ENCODE results near the gene APBB1. TPM values are rescaled to one million over a fixed set of nuclear protein-coding genes. Genes with fewer than 3 reads are reported as not detected.
A peak's percentile ranks its signal among the peaks of the same experiment; 100 is the strongest.

Gene APBB1
- 5.2 and 6.3 TPM in 2 replicates for total RNA-seq (2014; rRNA removed; shearing (Covaris generic))

DNA sequence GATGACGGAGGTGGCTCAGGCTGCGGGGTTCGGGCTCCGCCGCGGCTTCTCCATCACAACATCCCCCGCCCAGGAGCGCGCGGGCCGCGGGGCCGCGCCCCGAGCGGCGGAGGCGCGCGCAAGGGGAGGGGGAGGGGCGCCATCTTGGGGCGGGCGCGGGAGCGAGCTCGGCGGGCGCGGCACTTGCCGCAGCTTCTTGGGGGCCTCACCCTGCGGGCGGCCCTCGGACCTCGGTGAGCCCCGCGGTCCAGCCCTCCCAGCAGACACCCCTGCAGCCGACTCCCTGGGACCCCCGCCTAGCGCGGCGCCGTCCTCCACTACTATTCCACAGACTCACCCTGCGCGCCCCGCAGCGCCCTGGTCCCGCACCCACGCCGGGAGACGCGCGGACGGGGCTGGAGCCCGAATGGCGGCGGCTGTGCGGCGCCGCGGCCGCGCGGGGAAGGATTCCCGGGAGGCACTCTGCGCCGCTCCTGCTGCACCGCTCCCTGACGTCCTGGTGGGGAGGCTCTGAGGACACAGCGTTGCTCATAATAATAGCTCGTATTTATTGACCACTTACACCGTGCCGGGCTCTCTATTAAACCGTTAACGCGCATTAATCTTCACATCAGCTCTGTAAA, at the start of gene APBB1:
APBB1 (minus strand) TSS at position 86 of the 623 bp plus-strand sequence. CDS start 7,747 bp downstream, outside the sequence.
- DNase-seq (ENCODE audit: low spot score), result no peak

DNA sequence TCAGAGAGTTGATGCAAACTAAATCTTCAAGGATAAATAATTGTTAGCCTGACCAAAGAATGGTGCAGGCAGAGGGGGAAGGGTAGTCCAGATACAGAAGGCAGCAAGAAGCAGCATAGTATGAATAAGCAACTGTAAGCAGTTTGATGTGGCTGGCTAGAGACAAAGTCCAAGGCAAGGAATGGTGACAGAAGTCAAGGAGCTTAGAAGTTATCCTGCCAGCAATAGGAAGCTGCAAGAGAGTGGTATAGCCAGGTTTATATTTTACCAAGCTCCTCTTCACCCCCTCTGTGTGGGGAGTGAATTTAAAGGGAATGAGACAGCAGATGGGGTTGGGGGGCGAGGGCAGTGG, 40.2 kb upstream of the APBB1 start:
- no peak for DNase-seq (ENCODE audit: low spot score)

DNA sequence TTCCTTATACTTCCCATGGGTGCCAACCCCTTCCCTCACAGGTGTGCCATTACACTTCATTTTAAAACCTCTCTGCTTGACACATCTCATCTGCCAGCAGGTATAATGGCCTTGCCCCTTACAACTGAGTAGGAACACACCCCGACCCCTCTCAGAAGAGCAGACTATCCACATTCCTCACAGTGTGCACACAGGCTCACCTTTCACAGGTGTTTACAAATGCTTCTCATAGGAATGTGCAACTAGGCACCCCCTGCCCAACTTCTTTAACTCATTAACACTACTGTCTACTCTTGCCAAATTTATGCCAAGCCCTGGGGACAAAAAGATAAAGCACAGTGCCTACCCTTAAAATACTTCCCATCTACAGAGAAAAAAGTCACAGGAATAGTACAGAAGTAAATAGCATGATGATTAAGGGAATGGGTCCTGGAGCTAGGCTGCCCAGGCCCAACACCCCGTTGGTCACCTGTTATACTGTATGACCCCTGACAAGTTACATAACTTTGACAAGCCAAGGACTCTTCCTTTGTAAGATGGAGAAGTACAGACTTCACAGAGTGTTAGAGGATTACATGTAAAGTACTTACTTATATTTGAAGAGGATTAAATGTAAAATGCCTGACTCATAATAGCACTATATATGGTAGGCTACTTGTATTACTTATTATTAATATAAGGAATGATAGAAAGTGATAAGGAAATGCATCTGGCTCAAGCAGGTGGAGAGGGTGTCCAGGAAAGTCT, 39.6 kb upstream of the APBB1 start:
- no peak for DNase-seq (ENCODE audit: low spot score)

DNA sequence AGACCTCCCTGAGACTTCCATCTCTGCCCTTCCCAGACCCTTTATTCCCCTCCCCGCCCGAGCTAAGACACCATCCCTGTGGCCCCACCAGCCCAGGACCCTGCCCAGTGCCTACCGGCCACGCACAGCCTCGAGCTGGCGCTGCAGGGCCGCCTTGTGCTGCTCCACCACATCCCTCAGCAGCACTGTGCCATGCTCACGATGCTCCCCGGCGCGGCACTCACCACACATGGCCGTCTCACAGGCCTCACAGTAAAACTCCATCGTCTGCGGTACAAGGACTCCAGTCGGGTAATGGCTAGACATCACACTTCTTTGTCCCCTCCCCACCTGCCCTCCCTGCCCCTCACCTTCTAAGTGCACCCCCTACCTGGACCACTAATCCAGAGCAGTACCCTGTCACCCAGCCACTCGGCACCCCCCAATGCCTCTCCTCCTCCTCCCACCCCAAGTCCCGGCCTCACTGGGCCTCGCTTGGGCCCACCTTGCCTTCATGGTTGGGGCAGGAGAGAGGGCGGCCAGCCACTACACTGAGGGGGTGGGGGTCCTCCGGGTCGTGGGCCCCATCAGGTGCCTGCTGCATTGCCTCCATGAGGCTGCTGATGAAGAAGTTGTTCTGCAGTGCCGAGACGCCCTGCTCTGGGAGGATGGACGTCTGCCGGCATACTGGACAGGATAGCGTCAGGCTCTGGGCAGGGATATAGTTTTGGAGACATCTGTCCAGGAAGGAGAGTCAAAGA, 38.9 kb upstream of the APBB1 start:
- no peak for DNase-seq (ENCODE audit: low spot score)

DNA sequence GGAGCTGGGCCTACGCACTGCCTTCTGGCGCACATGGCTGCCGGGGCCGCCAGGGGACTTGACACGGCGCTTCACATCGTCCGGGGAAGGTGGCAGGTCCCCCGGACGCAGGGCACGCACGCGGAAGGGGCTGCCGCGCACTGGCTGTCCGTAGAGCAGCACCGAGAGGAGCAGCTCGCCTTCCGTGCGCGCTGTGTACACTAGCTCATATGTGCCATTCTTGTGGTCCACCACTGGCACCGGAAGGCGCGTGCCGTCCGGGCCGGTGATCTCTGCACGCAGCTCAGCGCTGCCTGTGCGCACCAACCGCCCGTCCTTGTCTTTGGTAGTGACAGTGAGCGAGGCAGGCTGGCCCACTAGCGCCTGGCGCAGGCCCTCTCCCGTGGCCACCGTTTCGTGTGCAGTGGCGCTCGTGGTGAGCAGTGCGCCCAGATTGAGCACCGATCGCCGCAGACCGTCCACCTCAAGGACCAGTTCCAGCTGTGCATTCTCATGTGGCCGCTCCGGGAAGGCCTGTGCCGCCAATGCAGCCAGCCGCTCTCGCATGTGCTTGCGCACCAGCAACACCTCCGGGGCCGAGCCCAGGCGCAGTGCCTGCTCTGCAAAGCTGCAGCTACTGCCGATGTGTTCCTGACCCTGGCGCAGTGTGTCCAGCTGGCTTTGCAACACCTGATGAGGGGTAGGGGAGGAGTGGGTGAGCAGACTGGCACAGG, 37.6 kb upstream of the APBB1 start:
- no peak for DNase-seq (ENCODE audit: low spot score)

DNA sequence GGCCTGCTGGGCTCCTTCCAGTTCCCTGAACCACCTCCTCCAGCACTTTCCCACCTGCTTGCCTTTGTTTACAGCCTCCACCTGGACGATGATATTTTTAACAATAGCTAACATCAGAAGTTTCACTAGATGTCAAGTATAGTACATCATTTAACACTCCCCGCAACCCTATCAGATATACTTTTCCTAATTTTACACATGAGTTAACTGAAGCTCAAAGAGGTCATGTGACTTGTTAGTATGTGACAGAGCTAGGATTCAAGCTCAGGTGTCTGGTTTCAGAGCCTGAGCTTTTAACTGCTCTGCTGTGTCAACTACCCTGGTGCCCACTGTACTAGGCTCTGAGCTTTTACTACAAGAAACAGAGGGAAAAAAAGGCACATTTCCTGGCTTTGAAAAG, 36.2 kb upstream of the APBB1 start:
- no peak for DNase-seq (ENCODE audit: low spot score)

DNA sequence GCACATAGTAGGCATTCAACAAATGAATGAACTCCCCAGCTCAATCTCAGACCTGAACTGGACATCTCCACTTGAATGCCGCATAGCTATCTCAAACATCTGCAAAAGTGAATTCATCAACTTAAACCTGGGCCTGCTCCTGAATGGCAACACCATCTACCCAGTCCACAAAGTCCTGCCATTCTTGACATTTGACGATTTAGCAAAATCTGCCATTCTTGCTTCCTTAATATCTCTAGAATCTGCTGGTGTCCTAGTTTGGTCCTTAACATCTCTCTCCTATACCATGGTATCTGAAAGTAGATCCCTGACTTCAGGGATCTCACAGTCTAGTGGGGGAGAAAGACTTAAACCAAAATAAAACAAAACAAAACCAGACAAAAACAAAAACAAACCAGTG, 34.3 kb upstream of the APBB1 start:
- no peak for DNase-seq (ENCODE audit: low spot score)

DNA sequence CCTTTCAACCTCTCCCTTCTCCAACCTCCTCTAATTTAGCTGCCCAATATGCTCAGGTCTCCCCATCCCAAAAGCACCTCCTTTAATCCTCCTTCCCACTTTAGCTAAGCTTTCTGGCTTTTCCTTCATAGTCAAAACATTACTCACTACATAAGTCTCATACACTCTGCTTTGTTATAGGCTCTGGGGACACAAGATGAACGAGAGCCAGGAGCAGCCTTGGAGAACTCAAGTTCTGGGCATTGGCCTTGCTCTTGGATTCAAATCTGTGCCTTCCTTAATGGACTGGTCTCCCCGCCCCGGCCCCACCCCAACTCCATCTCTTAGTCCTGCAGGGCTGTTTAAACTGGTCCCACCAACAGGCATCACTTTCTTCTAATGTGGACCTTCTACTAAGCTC, 33.3 kb upstream of the APBB1 start:
- DNase-seq (ENCODE audit: low spot score), result no peak

DNA sequence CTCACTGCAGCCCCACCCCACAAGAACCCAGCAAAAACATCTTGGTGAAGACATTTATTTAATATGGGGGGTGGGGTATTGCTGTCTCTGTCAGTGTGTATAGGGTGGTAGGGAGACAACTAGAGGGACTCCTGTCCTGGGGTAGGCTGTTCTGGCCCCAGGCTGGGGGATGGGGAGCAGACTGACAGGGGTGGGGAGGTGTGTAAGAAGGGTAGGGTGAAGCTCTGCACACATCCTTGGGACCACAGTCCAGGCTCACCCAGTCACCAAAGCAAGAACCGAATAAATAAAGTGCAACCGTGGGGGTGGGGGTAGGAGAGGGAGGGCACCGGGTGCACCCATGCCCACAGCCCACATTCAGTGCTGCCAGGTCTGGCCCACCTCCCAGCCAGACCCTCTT, 29.7 kb upstream of the APBB1 start:
- no peak for DNase-seq (ENCODE audit: low spot score)

DNA sequence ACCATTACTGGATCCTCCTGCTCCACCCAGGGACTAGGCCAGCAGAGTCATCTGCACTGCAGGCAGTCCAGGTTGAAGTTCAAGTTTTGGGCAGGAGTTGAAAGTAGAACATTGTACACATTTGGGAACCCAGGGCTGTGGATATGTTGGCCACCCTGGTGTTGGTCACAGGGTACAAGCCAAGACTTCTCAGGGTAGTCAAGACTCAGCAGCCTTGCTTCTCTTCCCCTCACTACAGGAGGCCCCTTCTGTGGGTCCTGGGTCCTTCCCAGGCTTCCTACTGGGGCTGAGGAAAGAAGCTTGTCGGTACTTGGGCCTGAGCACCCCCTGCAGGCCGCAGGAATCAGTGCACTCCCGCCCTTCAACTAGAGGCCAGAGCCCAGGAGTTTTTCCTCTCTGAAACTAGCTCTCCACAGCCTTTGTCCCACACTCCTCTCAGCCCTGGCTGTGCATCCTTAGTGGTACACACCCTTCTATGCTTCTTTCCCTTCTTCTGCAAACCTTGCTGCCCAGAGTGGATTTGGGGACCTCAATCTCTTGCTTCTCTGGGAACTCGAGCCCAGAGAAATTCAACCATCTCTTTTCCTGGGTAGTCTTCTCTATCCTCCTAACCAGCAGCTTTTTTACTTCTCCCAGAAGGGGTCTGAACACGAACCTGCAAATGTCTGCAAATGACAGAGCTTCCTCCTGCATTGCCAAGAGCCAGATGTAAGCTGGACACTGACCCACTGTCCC, 24.5 kb upstream of the APBB1 start:
- peak; percentile 53 for DNase-seq (ENCODE audit: low spot score)

DNA sequence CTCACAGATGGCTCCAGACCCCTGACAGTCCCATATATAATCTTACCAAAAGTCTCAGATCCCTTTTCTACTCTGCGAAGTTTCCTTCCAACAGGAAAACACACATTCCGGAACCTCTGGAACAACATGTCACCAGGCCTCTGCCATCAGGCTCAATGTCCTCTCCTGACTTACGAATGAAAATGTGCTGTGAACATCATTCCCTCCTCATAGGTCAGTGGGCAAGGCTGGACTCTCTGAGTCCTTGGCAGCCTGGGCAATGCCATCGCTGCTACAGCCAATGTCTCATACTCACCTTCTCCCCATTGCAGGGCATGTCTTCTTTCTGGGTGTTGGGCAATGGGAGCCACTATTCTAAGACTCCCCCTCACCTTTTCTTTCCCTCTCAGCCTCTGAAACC, 23.5 kb upstream of the APBB1 start:
- DNase-seq (ENCODE audit: low spot score), result no peak

DNA sequence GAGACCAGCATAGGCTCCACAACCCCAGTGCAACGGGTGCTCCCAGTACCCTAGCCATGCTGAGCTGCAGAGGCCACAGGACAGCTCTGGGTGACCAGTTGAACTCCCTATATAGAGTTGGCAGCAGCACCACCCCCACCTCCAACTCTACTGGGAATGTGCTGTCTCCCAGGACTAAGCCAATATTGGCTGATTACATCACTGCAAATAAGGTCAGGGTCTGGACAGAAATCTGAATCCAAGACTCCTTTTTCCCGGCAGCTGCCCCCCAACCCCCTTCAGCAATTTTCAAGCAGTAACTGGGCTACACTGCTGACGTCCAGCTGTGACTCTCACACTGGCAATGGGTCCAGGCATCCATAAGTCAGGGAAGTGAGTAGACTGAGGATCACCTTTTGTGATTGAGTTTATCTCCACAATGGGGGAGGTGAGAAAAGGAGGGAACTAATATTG, 22.0 kb upstream of the APBB1 start, which contains the start of gene HPX:
HPX (minus strand) TSS at position 82 of the 453 bp plus-strand sequence; CDS start at position 58, 24 bp downstream.
- DNase-seq (ENCODE audit: low spot score), result no peak

DNA sequence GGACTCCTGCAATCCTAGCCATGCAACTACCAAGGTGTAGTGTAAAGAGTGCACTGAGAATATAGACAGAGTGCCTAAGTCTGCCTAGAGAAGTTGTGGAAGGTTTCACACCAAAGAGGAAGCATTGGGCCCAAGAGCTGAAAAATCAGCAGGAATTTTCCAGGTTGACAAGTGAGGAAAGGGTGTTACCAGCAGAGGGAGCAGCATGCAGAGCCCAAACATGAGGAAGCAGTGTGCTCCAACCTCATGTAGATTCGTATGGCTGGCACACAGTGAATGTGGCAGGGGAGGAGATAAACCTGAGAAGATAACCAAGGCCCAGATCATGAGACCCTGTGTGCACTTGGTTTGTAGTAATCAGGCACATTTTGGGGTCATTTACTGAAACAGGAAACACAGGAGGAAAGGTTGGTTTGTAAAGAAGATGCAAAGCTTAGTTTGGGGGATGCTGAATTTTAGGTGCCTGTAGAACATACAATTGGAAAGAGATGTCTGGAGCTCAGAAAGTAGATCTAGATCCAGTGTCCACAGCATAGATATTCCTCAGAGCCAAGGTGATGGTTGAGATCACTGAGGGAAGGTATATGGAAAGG, 20.2 kb upstream of the APBB1 start:
- peak; percentile 51 for DNase-seq (ENCODE audit: low spot score)

DNA sequence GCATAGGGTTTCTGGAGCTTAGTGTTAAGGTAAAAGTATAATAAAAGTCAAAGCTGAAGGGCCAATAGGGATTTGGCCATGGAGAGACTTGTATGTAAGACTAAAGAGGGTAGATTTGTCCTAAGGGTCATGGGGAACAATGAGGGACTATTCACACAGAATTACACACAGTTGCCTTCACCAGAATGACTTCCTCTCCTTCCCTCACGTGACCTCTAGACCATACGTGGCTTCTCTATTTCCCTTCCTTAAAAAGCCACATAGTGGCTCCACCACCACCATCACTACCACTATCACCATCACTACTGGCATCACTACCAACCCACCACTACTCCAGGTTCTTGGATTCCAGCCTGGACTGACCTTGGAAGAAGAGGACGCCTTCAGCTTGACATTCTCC, 19.1 kb upstream of the APBB1 start:
- DNase-seq (ENCODE audit: low spot score), result no peak

DNA sequence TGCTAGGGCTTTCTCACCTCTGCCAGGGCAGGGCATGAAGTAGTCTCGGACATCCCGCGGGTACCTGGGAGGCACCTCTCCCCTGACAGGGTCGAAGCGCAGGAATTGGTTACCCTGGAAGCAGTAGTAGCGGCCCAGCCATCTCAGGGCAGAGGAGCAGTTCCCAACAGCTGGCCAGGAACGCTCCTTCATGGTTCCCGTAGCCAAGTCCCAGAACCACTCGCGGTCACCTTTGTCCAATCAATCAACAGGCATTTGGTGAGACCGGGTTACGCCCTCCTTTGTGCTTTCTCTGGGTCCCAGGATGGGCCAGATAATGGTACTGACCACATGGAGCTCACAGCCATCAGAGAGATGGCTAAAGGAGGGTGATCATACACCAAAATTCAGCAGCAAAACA, 18.5 kb upstream of the APBB1 start:
- DNase-seq (ENCODE audit: low spot score), result no peak

DNA sequence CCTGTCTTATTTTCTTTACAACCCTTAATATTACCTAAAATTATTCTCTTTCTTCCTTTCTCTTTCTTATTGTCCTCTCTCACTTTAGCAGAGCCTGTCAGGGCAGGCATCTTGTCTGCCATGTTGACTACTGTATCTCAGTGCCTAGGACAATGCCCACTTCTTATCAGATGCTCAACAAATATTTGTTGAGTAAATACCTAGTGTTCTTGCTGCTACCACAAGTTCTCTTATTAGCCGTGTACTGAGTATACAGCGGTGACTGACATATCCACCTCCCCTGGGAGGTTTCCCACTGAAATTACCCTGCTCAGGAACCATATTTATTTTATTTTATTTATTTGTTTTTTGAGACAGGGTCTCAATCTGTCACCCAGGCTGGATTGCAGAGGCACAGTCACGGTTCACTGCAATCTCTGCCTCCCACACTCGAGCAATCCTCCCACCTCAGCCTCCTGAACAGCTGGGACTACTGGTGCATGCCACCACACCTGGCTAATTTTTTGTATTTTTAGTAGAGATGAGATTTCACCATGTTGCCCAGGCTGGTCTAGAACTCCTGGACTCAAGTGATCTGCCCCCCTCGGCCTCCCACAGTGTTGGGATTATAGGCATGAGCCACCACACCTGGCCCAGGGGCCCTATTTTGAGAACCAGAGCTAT, 15.2 kb upstream of the APBB1 start:
- no peak for DNase-seq (ENCODE audit: low spot score)

DNA sequence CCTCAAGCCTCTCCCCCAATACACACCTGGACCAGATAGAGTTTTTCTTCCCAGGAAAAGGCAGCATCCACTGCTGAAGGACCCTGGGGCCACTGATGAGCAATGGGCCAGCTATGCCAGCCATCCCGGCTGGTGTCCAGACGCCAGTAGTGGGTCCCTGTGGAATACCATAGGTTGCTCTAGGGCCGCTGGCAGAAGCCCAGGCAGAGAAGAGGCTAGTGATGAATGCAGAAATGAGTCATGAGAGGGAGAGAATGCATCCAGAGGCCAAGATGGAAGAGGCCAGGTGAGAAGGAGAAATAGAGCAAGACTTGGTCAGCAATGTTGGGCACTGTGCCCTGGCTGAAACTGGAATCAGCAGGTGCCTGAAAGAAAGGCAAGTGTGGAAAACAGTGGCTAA, 13.0 kb upstream of the APBB1 start:
- peak; percentile 53 for DNase-seq (ENCODE audit: low spot score)

DNA sequence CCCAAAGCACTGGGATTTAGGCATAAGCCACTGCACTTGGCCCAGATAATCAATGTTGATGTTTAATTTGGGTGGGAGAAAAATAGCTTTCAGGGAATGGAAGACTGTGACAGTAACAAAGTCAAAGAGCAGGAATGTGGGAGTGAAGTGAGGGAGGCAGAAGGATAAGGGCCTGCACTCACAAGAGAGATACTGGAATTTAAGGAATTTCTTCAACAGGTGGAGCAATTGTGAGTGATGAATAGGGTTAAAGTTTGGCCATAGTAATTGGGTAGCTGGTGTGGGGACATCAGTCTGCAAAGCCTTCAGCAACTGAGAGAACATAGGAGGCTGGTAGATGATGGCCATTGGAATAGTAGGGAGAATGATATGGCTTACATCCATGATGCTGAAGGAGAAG, 8.6 kb upstream of the APBB1 start:
- no peak for DNase-seq (ENCODE audit: low spot score)

DNA sequence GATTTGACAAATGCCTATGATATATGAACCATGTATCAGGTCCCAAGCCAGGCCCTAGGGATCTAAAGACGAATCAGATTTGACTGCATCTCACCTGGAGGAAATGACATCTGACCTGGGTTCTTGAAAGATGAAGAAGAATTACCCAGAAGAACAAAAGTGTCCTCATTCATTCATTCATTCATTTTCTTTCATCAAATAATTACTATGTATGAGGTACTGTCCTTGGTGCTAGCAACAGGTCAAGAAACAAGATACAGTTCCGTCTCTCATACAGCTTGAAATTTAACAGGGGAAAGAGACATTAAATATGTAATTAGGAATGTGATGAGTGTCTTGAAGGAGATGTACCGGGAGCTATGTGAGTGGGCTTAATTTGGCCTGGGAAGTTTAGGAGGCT, 1.8 kb upstream of the APBB1 start:
- no peak for DNase-seq (ENCODE audit: low spot score)

DNA sequence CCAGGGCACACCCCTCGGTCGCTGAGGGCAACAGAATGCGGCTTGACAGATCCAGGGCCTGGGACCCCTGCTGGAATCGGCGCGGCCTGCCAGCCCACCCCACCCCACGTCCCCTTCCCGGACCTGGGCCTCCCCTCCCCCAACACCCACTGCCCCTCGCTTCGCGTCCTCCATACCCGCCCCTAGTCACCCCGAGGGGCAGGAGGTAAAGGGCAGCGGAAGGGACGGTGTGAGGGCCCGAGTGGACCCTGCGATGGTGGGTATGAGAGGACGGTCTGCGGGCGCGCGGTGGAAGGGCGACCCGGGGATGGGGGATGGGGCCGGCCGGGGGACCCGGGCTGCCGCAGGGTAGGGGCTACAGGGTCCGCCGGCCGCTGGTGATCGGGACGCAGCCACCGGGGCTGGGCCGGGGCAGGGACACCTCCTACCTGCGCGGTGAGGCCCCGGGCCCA, 311 bp downstream of the APBB1 start:
- DNase-seq (ENCODE audit: low spot score), result no peak

Data from H4 (cell line).